Middle frontal gyrus (tissue), 1 donor: ENCODE measurements around the gene COX17.

ENCODE experiments used
- DNase-seq: peaks from one replicate; pipeline ENCODE4 v3.0.0-alpha.2; 2015; ENCODE audit warnings: low spot score; ENCODE audit errors: extremely low spot score

COX17 gene

DNA sequence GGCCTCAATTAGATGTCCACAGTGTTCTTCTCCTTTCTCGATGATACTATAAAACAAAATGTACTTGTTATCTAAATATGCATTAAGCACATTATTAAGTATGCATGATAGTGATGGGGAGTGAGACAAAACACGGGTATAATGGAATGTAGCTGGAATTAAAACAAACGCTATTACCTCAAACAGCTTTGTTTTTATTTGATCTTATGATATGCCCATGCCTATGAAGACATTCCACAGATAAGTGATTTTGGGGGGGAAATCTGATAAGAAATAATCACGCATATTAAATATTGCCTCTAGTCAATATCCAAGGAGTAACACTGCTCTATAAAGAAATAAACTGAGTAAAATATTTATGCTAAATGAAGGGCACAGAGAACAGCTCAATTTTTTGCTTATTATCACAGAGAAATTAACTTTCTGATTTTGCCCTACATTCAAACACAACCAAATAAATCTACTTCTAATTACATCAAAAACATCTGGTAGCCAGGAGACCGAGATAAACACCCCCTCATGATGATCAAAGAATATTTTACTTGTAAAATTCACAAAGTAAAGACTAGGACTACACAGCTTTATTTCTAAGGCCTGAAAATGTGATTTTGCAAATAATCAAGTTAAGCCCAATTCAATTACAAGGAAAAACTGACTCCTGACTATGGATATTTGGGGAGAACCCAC lies 1.9 kb downstream of the COX17 start:
- no peak for DNase-seq

DNA sequence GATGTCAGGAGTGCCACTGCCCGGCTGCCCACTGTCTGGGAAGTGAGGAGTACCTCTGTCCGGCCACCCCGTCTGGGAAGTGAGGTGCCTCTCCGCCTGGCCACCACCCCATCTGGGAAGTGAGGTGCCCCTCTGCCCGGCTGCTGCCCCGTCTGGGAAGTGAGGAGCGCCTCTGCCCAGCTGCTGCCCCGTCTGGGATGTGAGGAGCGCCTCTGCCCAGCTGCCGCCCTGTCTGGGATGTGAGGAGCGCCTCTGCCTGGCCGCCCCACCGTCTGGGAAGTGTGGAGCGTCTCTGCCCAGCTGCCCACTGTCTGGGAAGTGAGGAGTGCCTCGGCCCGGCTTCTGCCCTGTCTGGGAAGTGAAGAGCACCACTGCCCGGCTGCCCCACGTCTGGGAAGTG lies 3.3 kb downstream of the COX17 start:
- DNase-seq, result no peak

GRCh38 chr3:119672776-119673175 lies 4.4 kb downstream of the COX17 start:
- no peak for DNase-seq

- DNase-seq, result no peak
Measured at GRCh38 chr3:119669906-119670570, 7.2 kb downstream of the COX17 start.

GRCh38 chr3:119665954-119666559 lies 11.1 kb downstream of the COX17 start:
- DNase-seq, result no peak

DNA sequence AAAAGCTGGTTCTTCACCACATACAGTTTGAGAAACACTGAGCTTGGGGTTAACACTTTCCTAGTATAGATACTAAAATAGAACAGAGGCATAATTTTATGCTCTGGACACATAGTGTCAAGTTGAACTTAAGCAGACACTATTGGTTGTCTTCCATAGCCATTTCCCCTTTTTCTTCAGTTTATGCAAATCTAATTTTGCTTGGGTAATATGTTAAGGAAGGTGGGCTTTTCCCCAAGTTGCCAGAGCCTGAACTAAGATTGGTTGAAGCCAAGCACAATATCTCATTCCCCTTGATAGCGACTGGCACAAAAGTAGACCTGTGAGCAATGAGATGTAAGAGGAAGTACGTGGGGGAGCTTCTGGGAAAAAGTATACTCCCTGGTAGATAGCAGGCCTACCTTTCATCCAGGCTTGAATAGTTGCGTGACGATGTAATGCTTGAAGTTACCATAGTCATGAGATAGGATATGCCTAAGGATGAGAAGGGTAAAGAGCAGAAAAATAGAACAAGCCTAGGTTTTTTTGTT lies 12.3 kb downstream of the COX17 start:
- DNase-seq, result no peak

GRCh38 chr3:119664370-119664769 lies 12.8 kb downstream of the COX17 start:
- no peak for DNase-seq

DNA sequence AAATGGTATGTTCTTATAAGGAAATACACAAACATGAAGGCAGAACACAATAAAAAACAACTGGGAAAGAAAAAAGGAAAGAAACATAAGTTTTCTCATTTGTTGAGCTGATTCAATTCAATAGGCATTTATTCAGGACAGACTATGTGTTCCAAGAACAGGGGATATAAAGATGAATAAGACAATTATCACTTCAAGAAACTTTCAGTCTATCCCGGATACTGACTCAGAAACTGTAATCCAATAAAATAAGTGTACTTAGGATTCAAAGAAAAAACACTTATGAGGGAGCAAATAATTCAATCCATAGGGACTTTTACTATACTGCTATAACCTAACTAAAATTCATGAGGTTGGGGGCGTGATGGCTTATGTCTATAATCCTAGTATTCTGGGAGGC lies 13.3 kb downstream of the COX17 start:
- no peak for DNase-seq

DNA sequence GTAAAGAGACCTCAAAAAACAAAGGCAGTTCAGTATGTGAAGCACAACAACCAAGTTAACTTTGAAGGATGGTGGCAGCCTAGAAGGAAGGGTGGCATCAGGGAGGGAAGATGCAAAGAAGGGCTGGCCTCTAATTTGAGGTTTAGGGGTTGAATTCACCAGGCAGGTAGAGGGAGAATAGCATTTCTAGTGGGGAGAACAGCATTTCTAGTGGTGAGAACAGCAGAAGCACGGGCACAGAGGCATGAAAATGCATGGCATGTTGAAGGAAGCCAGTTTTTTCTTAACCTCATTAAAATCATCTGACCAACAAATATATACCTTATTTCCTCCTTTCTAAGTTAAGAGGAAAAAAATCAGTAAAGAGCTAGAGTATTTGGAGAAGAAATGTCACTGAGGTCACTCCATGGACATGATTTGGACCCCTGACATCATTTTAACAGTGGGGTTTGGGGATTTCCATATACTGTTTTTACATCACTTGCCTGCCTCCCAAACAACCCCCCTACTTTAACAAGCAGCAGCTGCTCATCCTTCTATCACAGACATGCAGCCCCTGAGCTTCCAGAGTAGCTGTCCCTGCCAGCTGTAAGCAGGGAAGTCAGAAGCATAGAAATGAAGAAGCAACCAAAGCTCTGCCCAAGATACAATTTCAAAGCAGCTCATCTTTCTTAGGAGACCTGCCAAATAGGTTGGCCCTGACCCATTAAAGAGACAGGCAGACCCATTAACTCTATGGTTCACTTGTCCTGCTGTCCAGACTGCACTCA lies 14.4 kb downstream of the COX17 start:
- no peak for DNase-seq

- DNase-seq, result no peak
Measured at GRCh38 chr3:119660474-119661440, 16.4 kb downstream of the COX17 start, which contains the start of gene POPDC2. Gene POPDC2 (minus strand): TSS chr3:119660589. CDS start chr3:119660423, 166 bp downstream.

- no peak for DNase-seq
Measured at GRCh38 chr3:119659606-119660291, 17.5 kb downstream of the COX17 start.

- DNase-seq, result no peak
Measured at GRCh38 chr3:119658994-119659393, 18.2 kb downstream of the COX17 start.

GRCh38 chr3:119657887-119658702 lies 19.1 kb downstream of the COX17 start:
- no peak for DNase-seq

GRCh38 chr3:119653876-119654275 lies 23.3 kb downstream of the COX17 start:
- no peak for DNase-seq

- no peak for DNase-seq
Measured at GRCh38 chr3:119652306-119653033, 24.7 kb downstream of the COX17 start.

DNA sequence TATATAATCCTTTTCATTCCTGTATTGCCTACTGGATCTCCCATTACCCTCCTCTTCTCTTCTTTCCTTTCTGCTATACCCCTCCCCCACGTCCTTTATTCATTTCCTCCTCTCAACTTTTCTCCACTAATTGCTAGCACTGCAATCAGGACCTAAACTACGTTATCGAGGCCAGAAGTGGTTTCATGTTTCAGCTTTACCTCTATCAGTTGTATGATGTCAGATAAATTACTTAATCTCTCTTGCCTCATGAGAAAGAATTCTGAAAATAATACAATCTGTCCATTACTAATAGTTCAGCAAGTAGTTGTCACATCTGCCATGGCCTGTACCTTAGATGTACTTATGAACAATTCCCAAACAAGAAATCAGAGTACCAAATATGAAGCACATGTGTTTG lies 27.4 kb downstream of the COX17 start:
- DNase-seq, result no peak

- no peak for DNase-seq
Measured at GRCh38 chr3:119647843-119648575, 29.2 kb downstream of the COX17 start.

- no peak for DNase-seq
Measured at GRCh38 chr3:119647171-119647570, 30.0 kb downstream of the COX17 start.
